ENCODE results near the gene FCRL2.
"Not testable (repeated sequence)": the region's sequence is repeated elsewhere in the genome, so short reads cannot be mapped to it uniquely, and the experiment has no call there.

FCRL2 gene

DNA sequence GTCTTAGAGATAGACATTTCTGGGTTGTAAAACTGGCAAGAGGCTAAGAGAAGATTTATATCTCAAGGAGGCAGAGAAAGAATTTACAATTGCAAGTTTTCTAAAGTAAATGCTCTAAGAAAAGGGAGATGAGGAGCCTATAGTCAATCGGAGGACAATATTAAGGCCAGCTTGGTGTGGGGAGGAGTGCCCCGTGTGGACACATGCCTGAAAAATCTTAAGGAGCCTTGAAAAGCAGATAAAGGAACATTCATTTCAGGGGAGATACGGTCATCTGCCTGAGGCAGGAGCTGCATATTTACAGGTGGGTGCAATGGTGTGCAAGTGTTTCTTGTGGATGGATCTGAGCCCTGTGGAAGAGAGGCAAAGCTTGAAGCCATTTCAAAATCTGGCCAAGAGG lies 25.6 kb downstream of the FCRL2 start:
- no peak for DNase-seq

DNA sequence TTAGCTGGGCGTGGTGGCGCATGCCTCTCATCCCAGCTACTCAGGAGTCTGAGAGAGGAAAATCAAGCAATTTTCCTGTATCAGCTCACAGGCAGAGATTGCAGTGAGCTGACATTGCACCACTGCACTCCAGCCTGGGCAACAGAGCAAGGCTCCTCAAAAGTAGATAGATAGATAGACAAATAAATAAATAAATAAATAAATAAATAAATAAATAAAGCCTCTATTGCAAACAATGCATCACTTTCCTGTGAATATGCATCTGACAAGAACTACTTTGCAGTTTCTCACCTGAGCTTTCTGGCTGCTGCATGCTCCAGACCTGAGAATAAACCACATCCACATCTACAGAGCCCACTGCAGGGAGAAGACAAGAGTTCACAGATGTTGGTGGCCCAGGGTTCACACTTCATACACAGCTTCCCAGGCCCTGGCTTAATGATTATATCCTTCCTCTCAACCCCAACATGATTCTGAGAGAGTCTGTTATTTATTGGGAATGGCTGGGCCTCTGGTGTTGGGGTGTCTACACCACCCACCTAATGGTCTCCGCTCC lies 28.6 kb downstream of the FCRL2 start:
- DNase-seq, result no peak

DNA sequence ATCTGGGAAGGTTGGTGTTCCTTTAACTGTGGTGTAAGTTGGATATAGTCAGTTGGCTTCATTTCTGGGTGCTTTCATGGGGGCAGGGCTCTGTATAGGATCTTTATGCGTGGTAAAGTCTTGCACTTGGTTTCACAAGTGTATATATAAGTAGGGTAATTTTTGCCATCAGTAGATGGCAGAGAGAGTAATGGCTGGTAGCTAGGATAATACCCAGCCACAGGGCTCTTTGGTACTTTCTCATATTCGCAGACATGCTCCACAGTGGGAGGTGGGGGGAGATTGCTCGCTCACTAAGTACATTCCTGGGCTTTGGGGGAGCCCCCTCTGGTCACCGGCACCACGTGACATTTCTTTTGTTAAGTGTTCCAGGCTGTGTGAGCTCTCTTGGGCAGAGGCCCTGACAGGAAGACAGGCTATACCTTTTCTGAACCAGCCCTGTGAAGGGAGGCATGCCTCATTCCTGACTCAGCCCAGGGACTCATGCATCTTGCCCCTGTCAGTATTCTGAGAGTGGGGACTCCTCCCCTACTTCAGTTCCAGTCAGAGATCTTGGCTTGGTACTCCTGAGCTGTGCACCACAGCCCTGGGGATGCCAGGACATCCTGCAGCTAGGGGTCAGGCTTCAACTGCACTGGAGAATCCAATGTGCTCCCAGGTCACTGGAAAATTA lies 37.6 kb downstream of the FCRL2 start:
- DNase-seq, result peak; percentile 7

DNA sequence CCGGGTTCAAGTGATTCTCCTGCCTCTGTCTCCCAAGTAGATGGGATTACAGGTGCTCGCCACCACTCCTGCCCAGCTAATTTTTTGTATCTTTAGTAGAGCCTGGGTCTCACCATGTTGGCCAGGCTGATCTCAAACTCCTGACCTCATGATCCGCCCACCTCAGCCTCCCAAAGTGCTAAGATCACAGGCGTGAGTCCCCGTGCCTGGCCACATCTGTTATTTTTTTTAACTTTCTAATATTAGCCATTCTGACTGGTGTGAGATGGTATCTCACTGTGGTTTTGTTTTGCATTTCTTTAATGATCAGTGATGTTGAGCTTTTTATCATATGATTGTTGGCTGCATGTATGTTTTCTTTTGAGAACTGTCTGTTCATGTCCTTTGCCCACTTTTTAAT lies 40.9 kb downstream of the FCRL2 start:
- DNase-seq, result not testable (repeated sequence)

DNA sequence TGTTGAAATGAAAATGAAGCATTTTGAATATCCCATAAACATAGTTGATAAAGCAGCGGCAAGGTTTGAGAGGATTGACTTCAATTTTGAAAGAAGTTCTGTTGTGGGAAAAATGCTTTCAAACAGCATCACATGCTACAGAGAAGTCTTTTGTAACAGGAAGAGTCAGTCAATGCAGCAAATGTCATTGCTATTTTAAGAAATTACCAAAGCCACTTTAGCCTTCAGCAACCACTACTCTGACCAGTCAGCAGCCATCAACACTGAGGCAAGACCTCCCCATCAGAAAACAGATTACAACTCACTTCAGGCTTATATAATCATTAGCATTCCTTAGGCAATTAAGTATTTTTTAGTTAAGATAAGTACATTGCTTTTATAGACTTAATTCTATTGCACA lies 42.6 kb downstream of the FCRL2 start:
- no peak for DNase-seq

DNA sequence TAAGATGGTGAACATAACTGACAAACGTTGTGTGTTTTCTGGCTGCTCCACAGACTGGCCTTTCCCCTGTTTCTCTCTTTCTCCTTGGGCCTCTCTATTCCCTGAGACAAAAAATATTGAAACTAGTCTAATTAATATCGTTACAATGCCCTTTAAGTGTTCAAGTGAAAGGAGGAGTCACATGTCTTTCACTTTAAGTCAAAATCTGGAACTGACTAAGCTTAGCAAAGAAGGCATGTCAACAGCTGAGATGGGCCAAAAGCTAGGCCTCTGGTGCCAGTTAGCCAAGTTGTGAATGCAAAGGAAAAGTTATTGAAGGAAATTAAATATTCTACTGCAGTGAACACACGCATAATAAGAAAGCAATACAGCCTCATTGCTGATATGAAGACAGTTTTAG lies 44.2 kb downstream of the FCRL2 start:
- no peak for DNase-seq

DNA sequence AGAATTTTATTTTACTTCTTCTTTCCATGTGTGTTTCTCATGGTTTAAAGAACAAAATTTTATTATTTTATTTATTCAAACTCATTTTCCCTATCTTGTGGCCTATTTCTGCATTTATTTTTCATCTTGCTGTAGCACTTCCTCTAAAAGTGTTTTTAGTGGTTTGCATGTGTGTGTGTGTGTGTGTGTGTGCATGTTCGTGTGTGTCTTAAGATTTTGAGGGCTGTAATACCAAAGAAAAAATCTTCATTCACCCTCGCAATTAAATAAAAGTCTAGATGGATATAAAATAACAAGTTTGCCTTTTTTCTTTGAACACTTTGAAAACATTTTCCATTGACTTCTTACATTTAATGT lies 51.7 kb downstream of the FCRL2 start:
- DNase-seq, result no peak

DNA sequence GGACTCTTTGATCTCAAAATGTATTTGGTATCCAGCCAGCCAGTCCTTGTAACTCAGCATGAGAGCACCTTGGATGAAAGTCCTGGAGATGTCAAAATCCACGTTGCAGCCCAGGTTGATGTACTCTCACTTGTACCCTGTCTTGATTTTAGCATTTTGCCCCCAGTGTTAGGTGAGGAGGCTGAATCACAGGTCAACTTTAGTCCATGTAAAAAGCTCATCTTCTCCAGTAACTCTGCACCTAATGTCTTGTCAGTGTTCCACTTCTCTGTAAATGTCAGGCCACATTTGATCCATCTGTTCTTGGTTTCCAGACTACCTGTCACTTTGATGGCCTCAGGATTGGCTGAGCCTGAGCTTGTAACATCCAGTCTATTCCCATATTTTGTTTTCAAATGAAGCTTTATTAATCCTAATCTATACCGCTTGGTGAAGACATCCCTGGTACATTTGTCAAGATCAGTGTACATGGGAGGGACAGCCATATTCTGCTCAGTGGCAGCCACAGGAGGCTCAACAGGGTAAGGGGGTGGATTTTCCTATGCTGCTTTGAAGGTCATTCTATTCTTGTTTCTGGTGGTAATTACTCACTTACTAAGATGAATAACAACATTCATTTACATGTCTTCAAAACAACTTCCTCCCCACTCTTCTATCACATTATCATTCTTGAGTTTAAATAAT lies 52.3 kb downstream of the FCRL2 start:
- no peak for DNase-seq

DNA sequence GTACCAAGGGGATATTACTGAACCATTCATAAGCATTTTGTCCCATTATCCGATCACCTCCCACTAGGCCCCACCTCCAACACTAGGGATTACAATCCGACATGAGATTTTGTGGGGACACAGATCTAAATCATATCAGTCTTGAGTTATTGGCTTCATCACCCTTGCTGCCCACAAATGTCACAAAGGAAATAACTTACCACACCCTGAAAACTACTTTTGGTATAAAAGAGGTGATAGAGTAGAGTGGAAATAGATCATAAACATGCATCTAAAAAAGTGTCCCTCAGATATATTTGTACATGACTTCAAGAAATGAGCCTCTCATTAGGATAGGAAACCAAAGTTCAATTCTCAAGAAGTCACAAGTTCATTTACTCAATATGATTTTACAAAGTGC lies 53.8 kb downstream of the FCRL2 start:
- no peak for DNase-seq

DNA sequence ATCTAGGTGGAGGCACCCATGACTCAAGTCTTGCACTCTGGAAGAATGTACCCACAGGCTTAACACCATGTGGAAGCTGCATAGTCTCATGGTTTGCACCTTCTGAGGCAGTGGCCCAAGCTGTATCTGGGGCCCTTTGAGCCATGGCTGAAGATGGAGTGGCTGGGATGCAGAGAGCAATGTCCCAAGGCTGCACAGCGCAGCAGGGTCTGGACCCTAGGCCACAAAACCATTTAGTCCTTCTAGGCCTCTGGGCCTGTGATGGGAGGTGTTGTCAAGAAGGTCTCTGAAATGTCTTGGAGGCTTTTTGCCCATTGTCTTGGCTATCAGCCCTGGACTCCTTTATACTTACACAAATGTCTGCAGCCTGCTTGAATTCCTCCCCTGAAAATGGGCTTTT lies 54.9 kb downstream of the FCRL2 start:
- DNase-seq, result no peak

DNA sequence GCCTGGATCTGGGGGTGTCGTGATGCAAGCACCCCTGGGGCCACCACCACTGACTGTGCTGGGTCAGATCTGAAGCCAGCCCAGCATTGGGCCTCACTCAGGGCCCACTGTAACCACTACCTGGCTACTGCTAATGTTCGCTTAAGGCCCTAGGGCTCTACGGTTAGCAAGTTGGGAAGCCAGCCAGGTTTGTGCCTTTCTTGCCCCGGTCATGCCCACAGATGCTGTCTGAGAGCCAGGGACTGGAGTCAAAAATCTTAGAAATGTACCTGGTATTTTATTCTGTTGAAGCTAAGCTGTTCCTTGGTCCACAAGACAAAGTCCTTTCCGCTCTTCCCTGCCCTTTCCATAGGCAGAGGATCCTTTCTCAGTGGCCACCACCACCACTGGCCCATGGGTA lies 61.2 kb downstream of the FCRL2 start:
- no peak for DNase-seq

DNA sequence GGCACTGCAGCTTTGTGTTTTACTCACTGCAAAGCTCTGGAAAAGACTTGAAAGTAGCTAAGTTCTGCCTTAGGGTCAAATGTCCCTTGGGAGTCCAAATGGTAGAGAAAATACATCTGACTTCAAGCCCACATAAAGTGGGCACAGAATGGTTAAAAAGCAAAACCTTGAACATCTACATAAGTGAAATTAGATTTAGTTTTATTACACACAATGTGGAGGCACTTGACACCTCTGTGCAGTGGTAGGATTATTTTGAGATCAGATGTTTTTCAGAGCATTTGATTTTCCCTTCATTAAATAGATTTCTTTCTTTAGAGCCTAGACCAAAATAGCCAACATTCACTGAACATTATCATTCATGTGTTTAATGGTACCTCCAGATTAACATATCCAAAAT lies 65.1 kb downstream of the FCRL2 start:
- DNase-seq, result no peak

DNA sequence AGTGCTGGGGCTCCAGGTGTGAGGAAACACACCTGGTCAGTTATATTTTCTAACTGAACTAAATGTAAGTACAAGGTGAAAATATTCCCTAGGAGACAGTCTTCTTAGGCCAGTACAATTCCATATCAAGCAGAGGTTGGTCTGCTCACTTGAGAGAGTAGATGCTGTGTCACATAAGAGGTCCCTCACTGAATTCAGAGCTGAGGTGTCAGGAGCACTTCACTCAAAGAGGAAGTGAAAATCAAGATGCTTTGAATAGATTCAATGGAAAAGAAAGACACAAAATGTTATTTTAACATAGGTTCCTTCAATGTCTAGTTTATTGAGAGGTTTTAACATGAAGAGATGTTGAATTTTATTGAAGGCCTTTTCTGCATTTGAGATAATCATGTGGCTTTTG lies 72.1 kb downstream of the FCRL2 start:
- no peak for DNase-seq

DNA sequence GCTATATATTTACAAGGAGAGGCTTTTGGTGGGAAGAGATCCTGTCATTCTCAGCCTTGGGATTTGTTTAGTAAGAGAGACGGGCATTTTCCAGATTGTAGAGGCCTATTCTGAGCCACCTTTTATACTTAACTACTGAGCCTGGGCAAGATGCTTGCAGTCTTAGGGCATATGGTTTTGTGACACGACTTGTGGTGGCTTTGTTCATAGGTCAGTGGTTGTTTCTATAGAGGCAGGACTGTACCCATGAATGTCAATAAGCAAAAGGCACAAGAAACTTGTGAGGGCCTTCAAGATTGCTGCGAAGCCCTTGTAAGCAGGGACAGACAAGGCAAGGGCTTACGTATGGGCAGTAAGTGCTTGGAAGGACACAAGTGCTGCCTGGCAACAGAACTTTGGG lies 73.0 kb downstream of the FCRL2 start:
- DNase-seq, result no peak

DNA sequence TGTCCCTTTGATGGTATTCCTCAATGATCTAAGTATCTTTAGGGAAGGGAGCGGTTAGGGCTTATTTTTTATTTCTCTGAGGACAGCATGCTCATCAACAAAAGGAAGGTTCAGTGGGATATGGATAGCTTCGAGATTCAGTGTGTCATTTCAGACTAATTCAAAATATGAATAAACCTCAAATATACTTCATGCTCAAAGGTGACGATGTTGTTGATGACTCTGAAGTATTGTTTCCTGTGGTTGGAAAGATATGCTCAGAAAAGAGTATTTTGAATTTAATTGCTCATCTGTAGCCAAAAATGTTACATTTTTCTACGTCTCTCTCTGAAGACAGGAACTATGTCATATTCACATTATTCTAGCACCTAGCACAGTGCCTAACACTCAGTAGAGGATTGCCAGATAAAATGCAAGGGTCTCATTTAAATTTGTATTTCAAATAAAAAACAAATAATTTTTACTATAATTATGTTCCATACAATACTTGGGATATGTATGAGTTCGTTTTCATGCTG lies 74.6 kb downstream of the FCRL2 start:
- DNase-seq, result no peak

DNA sequence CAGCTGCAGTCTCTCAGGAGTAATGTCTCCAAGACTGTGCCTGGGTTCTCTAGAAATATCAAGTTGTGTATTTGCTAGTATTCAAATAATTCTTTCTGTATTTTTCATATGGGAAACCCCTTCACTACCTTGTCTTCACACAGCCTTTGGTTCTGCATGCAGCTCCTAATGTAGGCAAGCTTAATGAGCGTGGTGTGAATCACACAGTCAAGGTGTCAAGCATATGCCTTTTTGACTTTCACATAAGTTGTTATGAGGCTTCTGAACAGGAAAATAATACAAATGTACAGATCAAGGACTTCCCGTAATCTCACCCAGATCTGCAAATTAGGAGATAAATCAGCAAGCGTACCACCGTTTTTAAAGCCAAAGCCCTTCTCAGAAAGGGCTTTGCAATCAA lies 76.2 kb downstream of the FCRL2 start, which contains the start of gene FCRL3:
FCRL3 (minus strand) TSS at position 38 of the 400 bp plus-strand sequence. CDS start 280 bp downstream, outside the sequence.
- no peak for DNase-seq

DNA sequence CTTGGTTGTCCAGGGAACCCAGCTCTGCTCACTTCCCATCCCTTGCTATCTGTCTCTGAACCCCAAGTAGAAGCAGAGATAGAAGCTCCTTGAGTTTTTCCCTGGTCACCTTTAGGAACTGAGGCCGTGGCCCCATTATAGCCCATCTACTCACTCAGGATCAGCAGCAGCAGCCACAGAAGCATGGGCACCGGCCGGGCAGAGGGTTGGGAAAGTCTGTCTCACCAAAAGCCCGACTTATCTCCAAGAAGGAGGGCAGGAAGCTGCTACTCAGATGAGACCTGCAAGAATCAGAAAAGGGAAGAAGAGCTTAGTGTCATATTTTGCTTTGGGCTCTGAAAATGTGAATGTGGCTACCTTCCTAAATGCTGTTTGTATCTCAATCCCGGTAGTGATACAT lies 76.6 kb downstream of the FCRL2 start:
- DNase-seq, result no peak

DNA sequence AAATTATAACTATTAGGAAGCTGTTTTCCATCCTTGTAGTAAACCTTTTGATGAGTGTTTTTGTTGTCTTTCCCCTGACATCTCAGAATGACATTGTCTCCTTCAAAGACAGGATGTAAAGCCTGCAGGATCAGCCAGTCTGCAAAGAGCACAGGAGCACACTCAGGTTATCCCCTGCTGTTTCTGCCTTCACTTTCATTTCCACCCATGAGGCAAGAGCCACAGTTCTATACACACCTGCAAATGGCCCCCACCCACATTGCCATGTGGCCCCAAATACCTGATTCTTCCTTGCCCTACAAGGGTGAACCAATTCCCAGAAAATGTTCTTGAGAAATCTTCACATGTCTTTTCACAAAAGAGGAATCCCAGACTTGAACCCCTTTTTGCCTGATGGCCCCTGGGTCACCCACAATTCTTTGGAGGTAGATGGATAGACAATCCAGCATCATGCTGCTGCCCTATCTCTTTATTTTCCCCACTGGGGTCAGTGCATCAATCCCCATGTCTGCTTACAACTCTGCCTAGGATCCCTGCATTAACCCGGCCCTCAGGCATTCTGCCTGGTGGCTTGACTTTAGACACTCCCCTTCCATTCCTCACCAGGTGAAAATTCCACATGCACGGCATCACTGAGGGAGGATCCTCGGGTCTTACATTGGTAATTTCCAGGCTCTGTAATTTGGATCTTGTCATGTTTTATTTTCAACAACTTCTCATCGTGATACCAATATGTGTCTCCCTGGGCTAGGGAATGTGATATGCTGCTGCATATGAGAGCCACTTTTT lies 79.0 kb downstream of the FCRL2 start:
- DNase-seq, result no peak

DNA sequence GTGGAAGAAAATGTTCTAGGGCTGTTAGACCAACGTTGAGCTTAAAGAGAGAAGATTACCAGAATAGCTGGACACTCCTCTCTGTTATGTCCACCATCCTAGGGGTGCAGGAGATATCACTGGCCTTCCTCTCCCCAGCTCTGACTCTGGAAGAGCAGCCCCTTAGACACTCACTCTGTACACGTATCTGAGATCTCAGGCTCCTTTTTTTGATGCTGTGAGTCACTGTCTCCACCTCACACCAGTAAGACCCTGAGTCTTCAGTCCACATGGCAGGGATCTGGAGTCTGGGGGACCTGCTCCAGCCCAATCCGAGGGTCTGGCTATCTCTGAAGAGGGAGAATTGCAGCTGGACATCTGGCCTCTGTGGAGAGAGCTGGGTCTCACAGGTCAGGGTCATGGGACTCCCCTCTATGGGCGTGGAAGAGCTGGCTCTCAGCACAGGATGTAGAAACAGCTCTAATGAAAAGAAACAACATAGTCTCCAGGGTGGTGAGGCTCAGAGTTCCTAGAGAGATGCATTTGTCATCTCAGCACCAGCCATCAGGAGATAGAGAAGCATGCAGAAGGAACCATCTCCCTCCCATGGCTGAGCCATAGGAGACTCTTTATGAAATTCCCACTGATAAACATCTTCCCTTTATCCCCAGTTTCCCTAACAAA lies 79.8 kb downstream of the FCRL2 start:
- DNase-seq, result no peak
